A673 (cell line): ENCODE measurements around the gene TBC1D10B.

Experiments
- CTCF ChIP-seq: fragments of 300-800, 200-600 bp; sonication (generic); conservative IDR thresholded peaks from 2 replicates; pipeline ENCODE4 v1.5.1; 2017; ENCODE audit warnings: low read depth, mild to moderate bottlenecking, antibody characterized with exemption, low read length, moderate library complexity, mixed read lengths
- EZH2 ChIP-seq: fragments of 200-600 bp; sonication (generic); IDR thresholded peaks from 2 replicates; pipeline ENCODE4 v1.6.1; 2017; ENCODE audit warnings: borderline replicate concordance, low read depth, mild to moderate bottlenecking, mixed read lengths, antibody characterized with exemption, low read length; ENCODE audit not compliant: poor library complexity, severe bottlenecking

- TF ChIP-seq CTCF (peak; percentile 95), EZH2 (no peak)
Measured at GRCh38 chr16:30409125-30410060, 39.1 kb upstream of the TBC1D10B start.
